ENCODE measurements around the gene PKNOX2. TPM values are rescaled to one million over a fixed set of nuclear protein-coding genes. Genes with fewer than 3 reads are reported as not detected.

The PKNOX2 gene
- total and polyA plus RNA-seq, 2 of the 4 experiments (the other 2 are of a cell fraction): 0.72 to 2.3 TPM

GRCh38 chr11:125322289-125322688, 157.7 kb downstream of the PKNOX2 start:
- Histone ChIP-seq H4K8ac (ENCODE audit: low read depth in 2 of 2, low read length in 2 of 2) (no peak overlapping the region), H3K9ac (ENCODE audit: low read depth, low read length) (no peak overlapping the region), H4K20me1 (ENCODE audit: insufficient read depth, low read length) (no peaks in the 10 kb centered on the region), H2BK15ac (ENCODE audit: low read depth, low read length) (no peak overlapping the region), H2AK9ac (replicated peaks; ENCODE audit: low read depth, low read length, poor library complexity) (no peak overlapping the region), H3K9me1 (ENCODE audit: insufficient read depth, low read length) (no peaks in the 10 kb centered on the region; the same call in 1 of the 2 replicates), H2BK120ac (ENCODE audit: low read depth, low read length) (no peak overlapping the region), H2AFZ (replicated peaks; ENCODE audit: low read length, poor library complexity) (no peak overlapping the region), H3K4ac (ENCODE audit: low read depth, low read length) (no peak overlapping the region), H3K27ac (ENCODE audit: insufficient read depth, low read length) (no peak overlapping the region), H3K36me3 (ENCODE audit: control insufficient read depth, insufficient read depth, low read length) (no peaks in the 10 kb centered on the region), H3K4me1 (ENCODE audit: control insufficient read depth, insufficient read depth, low read length) (no peaks in the 10 kb centered on the region), H2BK5ac (ENCODE audit: low read depth, low read length, poor library complexity, severe bottlenecking) (no peak overlapping the region), H3K79me1 (ENCODE audit: low read depth in 1 of 2, low read length in 2 of 2) (no peaks in the 10 kb centered on the region), H3K56ac (ENCODE audit: extremely low read depth, insufficient read depth, low read length) (no peak overlapping the region), H3K23ac (ENCODE audit: low read depth, low read length) (no peak overlapping the region), H3K18ac (ENCODE audit: low read depth, low read length) (no peak overlapping the region), H3K9me3 (ENCODE audit: control insufficient read depth, insufficient read depth, low read length) (no peaks in the 10 kb centered on the region; the same call in 1 of the 2 replicates), H3K27me3 (ENCODE audit: control insufficient read depth, insufficient read depth, low read length) (peaks cover 24% of the 10 kb centered on the region), H3K14ac (replicated peaks; ENCODE audit: low read depth, low read length) (no peak overlapping the region), H2BK20ac (ENCODE audit: low read depth, low read length) (no peak overlapping the region), H3K4me3 (ENCODE audit: insufficient read depth, low read depth, low read length) (no peak overlapping the region), H2AK5ac (ENCODE audit: low read depth, low read length) (no peak overlapping the region), H4K5ac (ENCODE audit: low read depth, low read length) (no peak overlapping the region), H3K4me2 (ENCODE audit: low read depth, low read length) (no peak overlapping the region), H4K91ac (ENCODE audit: insufficient read depth, low read depth, low read length) (no peak overlapping the region)
- in situ Hi-C loops (cut with MboI; ENCODE audit: low sequenced_read_pairs): no loop called here
- no peak for DNase-seq
- no peak for TF ChIP-seq CTCF (conservative IDR thresholded peaks at IDR 0.05; ENCODE audit: low read depth, low read length)
- TF ChIP-seq NFE2L2 (IDR thresholded peaks at IDR 0.05; ENCODE audit: low read depth, low read length): no peak
- TF ChIP-seq RCOR1 (IDR thresholded peaks at IDR 0.05; ENCODE audit: insufficient replicate concordance, low read length): no peak
- TF ChIP-seq SMC3 (IDR thresholded peaks at IDR 0.05; ENCODE audit: low read depth, low read length): no peak
- TF ChIP-seq CHD1 (IDR thresholded peaks at IDR 0.05; ENCODE audit: low read depth, low read length): no peak
- no peak for TF ChIP-seq MAFK (IDR thresholded peaks at IDR 0.05; ENCODE audit: low read depth, low read length)
- TF ChIP-seq ELK1 (IDR thresholded peaks at IDR 0.05; ENCODE audit: borderline replicate concordance, low read depth, low read length): no peak
- TF ChIP-seq MXI1 (IDR thresholded peaks at IDR 0.05; ENCODE audit: borderline replicate concordance, low read depth, low read length): no peak
- no peak for TF ChIP-seq MAZ (IDR thresholded peaks at IDR 0.05; ENCODE audit: borderline replicate concordance, low read depth, low read length)
- ChIA-PET CTCF (interaction anchor here (0.7 kb wide), 1 partner anchor 386 kb away, joined by 4 read pairs; no protein-coding TSS in a partner anchor), POLR2A (ENCODE audit: unreplicated experiment) (no interaction called here)
- no TSS peak for BruUV-seq (replicated peaks)
- WGBS, 2 experiments (ENCODE audit: extremely low coverage in 2 of 2, insufficient read length in 1 of 2): 0% methylated on average over 1 of the region's 8 CpGs; no CpG with 5 or more reads in 1 of the 2 experiments
- ATAC-seq (ENCODE audit: low read depth): no peak
- dilution Hi-C loops (cut with HindIII; ENCODE audit: low sequenced_read_pairs, unreplicated experiment): no loop called here
- intact Hi-C loops (cut with micrococcal nuclease): no loop called here

All from IMR-90 (cell line).